Stimulated activated CD8-positive, alpha-beta memory T cell treated with anti-CD3 and anti-CD28 coated beads, Interleukin-7, amount 100 ng/mL, for 24 hours (primary cell): ENCODE data around the gene SLAMF8.
A peak's percentile ranks its signal among the peaks of the same experiment; 100 is the strongest.

Experiments used
- DNase-seq: peaks from one replicate; pipeline ENCODE4 v3.0.0-alpha.2; 2020; ENCODE audit warnings: low read depth

SLAMF8 gene

GRCh38 chr1:159849626-159850366 is 23.1 kb downstream of the SLAMF8 start:
- no peak for DNase-seq

GRCh38 chr1:159851407-159851806 is 24.7 kb downstream of the SLAMF8 start:
- no peak for DNase-seq

- no peak for DNase-seq
These were observed 26.9 kb downstream of the SLAMF8 start for GRCh38 chr1:159853417-159854115.

GRCh38 chr1:159854116-159854692 is 27.5 kb downstream of the SLAMF8 start:
- no peak for DNase-seq

- DNase-seq = peak; percentile 48
These were observed 28.1 kb downstream of the SLAMF8 start for GRCh38 chr1:159854693-159855192.

GRCh38 chr1:159855709-159856108 is 29.0 kb downstream of the SLAMF8 start:
- DNase-seq = no peak

GRCh38 chr1:159856576-159856975 is 29.9 kb downstream of the SLAMF8 start:
- DNase-seq = no peak

GRCh38 chr1:159857889-159858288 is 31.2 kb downstream of the SLAMF8 start:
- DNase-seq = no peak

GRCh38 chr1:159859767-159860322 is 33.2 kb downstream of the SLAMF8 start:
- DNase-seq = no peak

- no peak for DNase-seq
These were observed 33.8 kb downstream of the SLAMF8 start for GRCh38 chr1:159860456-159860855.

- DNase-seq = no peak
These were observed 34.5 kb downstream of the SLAMF8 start for GRCh38 chr1:159861218-159861617.

- no peak for DNase-seq
These were observed 35.4 kb downstream of the SLAMF8 start for GRCh38 chr1:159862031-159862430.

GRCh38 chr1:159862557-159862956 is 35.9 kb downstream of the SLAMF8 start, which contains the start of gene VSIG8:
Gene VSIG8 (minus strand): TSS chr1:159862657. CDS start chr1:159862521, 136 bp downstream.
- no peak for DNase-seq

- no peak for DNase-seq
These were observed 37.6 kb downstream of the SLAMF8 start for GRCh38 chr1:159864262-159864661.

GRCh38 chr1:159866066-159866465 is 39.4 kb downstream of the SLAMF8 start:
- no peak for DNase-seq

GRCh38 chr1:159866905-159867663 is 40.4 kb downstream of the SLAMF8 start:
- DNase-seq = no peak

- no peak for DNase-seq
These were observed 41.0 kb downstream of the SLAMF8 start for GRCh38 chr1:159867664-159868026.

- DNase-seq = no peak
These were observed 42.1 kb downstream of the SLAMF8 start for GRCh38 chr1:159868766-159869165.

GRCh38 chr1:159869173-159869572 is 42.5 kb downstream of the SLAMF8 start:
- no peak for DNase-seq

GRCh38 chr1:159869607-159870006 is 42.9 kb downstream of the SLAMF8 start:
- no peak for DNase-seq

- DNase-seq = no peak
These were observed 44.0 kb downstream of the SLAMF8 start for GRCh38 chr1:159870704-159871103.

- no peak for DNase-seq
These were observed 46.2 kb downstream of the SLAMF8 start for GRCh38 chr1:159872891-159873290.
